H9 (cell line): ENCODE measurements around the gene PSMD1. TPM values are rescaled to one million over a fixed set of nuclear protein-coding genes. Genes with fewer than 3 reads are reported as not detected.

ENCODE experiments used
- DNase-seq: peaks from one replicate; pipeline ENCODE4 v3.0.0-alpha.2; 2017
- H2AFZ ChIP-seq: one replicate; pipeline ENCODE4 v1.6.1; 2013; ENCODE audit warnings: mild to moderate bottlenecking, low read length, control low read depth, moderate library complexity
- H2AK5ac ChIP-seq: 2 replicates; pipeline ENCODE4 v1.6.1; 2013; ENCODE audit warnings: low read length, control low read depth, mixed read lengths; ENCODE audit not compliant: insufficient read length
- H2BK120ac ChIP-seq: one replicate; pipeline ENCODE4 v1.6.1; 2013; ENCODE audit warnings: low read depth, mild to moderate bottlenecking, low read length, control low read depth, inconsistent platforms; ENCODE audit not compliant: poor library complexity, severe bottlenecking
- H2BK12ac ChIP-seq: 2 replicates; pipeline ENCODE4 v1.6.1; 2013; ENCODE audit warnings: low read length, control low read depth, mixed read lengths, low read depth; ENCODE audit not compliant: insufficient read length
- H2BK15ac ChIP-seq: 2 replicates; pipeline ENCODE4 v1.6.1; 2013; ENCODE audit warnings: low read depth, low read length, control low read depth
- H2BK20ac ChIP-seq: one replicate; pipeline ENCODE4 v1.6.1; 2013; ENCODE audit warnings: low read depth, mild to moderate bottlenecking, low read length, control low read depth, inconsistent platforms; ENCODE audit not compliant: poor library complexity, severe bottlenecking
- H2BK5ac ChIP-seq: 2 replicates; pipeline ENCODE4 v1.6.1; 2013; ENCODE audit warnings: low read length, control low read depth, mixed read lengths; ENCODE audit not compliant: insufficient read length
- H3K14ac ChIP-seq: 2 replicates; pipeline ENCODE4 v1.6.1; 2013; ENCODE audit warnings: low read length, control low read depth; ENCODE audit not compliant: insufficient read depth
- H3K18ac ChIP-seq: 2 replicates; pipeline ENCODE4 v1.6.1; 2013; ENCODE audit warnings: low read depth, mild to moderate bottlenecking, mixed read lengths, low read length, control low read depth; ENCODE audit not compliant: insufficient read length
- H3K23ac ChIP-seq: 2 replicates; pipeline ENCODE4 v1.6.1; 2013; ENCODE audit warnings: low read length, control low read depth, mixed read lengths, low read depth; ENCODE audit not compliant: insufficient read length
- H3K23me2 ChIP-seq: 2 replicates; pipeline ENCODE4 v1.6.1; 2013; ENCODE audit warnings: low read depth, mild to moderate bottlenecking, mixed read lengths, low read length, control low read depth; ENCODE audit not compliant: insufficient read length, poor library complexity, severe bottlenecking
- H3K27ac ChIP-seq: 2 replicates; pipeline ENCODE4 v1.5.1; 2013; ENCODE audit warnings: low read length, control low read depth, mixed read lengths, low read depth; ENCODE audit not compliant: insufficient read length
- H3K27me3 ChIP-seq: 2 replicates; pipeline ENCODE4 v1.6.1; 2013; ENCODE audit warnings: low read length, control low read depth, inconsistent platforms; ENCODE audit not compliant: insufficient read depth
- H3K4ac ChIP-seq: 2 replicates; pipeline ENCODE4 v1.6.1; 2013; ENCODE audit warnings: low read depth, mild to moderate bottlenecking, control low read depth, inconsistent platforms, low read length, moderate library complexity
- H3K4me1 ChIP-seq: 2 replicates; pipeline ENCODE4 v1.6.1; 2013; ENCODE audit warnings: low read length, control low read depth, inconsistent platforms; ENCODE audit not compliant: insufficient read depth
- H3K4me2 ChIP-seq: 2 replicates; pipeline ENCODE4 v1.6.1; 2013; ENCODE audit warnings: low read length, control low read depth, mixed read lengths; ENCODE audit not compliant: insufficient read length, insufficient read depth
- H3K56ac ChIP-seq: 2 replicates; pipeline ENCODE4 v1.6.1; 2013; ENCODE audit warnings: low read depth, mild to moderate bottlenecking, mixed read lengths, low read length, control low read depth; ENCODE audit not compliant: insufficient read length
- H3K79me1 ChIP-seq: 2 replicates; pipeline ENCODE4 v1.6.1; 2013; ENCODE audit warnings: low read depth, mild to moderate bottlenecking, moderate library complexity, low read length, control low read depth, inconsistent platforms; ENCODE audit not compliant: insufficient read depth, poor library complexity, severe bottlenecking
- H3K79me2 ChIP-seq: 2 replicates; pipeline ENCODE4 v1.6.1; 2013; ENCODE audit warnings: low read length, control low read depth, inconsistent platforms; ENCODE audit not compliant: insufficient read depth
- H3K9ac ChIP-seq: 2 replicates; pipeline ENCODE4 v1.6.1; 2013; ENCODE audit warnings: low read length, control low read depth, mixed read lengths; ENCODE audit not compliant: insufficient read length; ENCODE audit errors: extremely low read depth
- H3K9me3 ChIP-seq: one replicate; pipeline ENCODE4 v1.6.1; 2013; ENCODE audit warnings: low read depth, low read length, inconsistent platforms; ENCODE audit not compliant: control insufficient read depth
- H3T11ph ChIP-seq: one replicate; pipeline ENCODE4 v1.6.1; 2013; ENCODE audit warnings: mild to moderate bottlenecking, low read length, control low read depth, inconsistent platforms
- H4K20me1 ChIP-seq: one replicate; pipeline ENCODE4 v1.6.1; 2013; ENCODE audit not compliant: control insufficient read depth, insufficient read length, insufficient read depth
- H4K5ac ChIP-seq: 2 replicates; pipeline ENCODE4 v1.6.1; 2013; ENCODE audit warnings: low read depth, mild to moderate bottlenecking, mixed read lengths, low read length, control low read depth; ENCODE audit not compliant: insufficient read length
- H4K8ac ChIP-seq: replicated peaks from 2 replicates; pipeline ENCODE4 v1.6.1; 2013; ENCODE audit warnings: low read length, control low read depth, mixed read lengths, low read depth; ENCODE audit not compliant: insufficient read length
- H4K91ac ChIP-seq: 2 replicates; pipeline ENCODE4 v1.6.1; 2013; ENCODE audit warnings: low read depth, mild to moderate bottlenecking, moderate library complexity, mixed read lengths, low read length, control low read depth; ENCODE audit not compliant: insufficient read length
- H3K27ac Mint-ChIP-seq, 3 experiments: 2 replicates in 2 of 3; 3 replicates in 1 of 3; pipeline ENCODE4 v1.8.0; 2020 to 2021; ENCODE audit warnings: mixed read lengths in 3 of 3, mild to moderate bottlenecking in 1 of 3, moderate library complexity in 1 of 3
- H3K27me3 Mint-ChIP-seq: 2 replicates; pipeline ENCODE4 v1.8.0; 2021; ENCODE audit warnings: low read depth, mild to moderate bottlenecking, moderate library complexity, mixed read lengths
- H3K36me3 Mint-ChIP-seq, 3 experiments: 2 replicates in 2 of 3; 3 replicates in 1 of 3; pipeline ENCODE4 v1.8.0; 2020 to 2021; ENCODE audit warnings: low read depth in 3 of 3, mixed read lengths in 3 of 3; ENCODE audit not compliant: insufficient read depth in 1 of 3
- H3K4me1 Mint-ChIP-seq, 2 experiments: 2 replicates each; pipeline ENCODE4 v1.8.0; 2020; ENCODE audit warnings: mixed read lengths in 2 of 2
- H3K4me3 Mint-ChIP-seq, 2 experiments: 2 replicates in 1 of 2; 3 replicates in 1 of 2; pipeline ENCODE4 v1.8.0; 2020 to 2021; ENCODE audit warnings: mild to moderate bottlenecking in 2 of 2, mixed read lengths in 2 of 2, moderate library complexity in 1 of 2
- H3K9me3 Mint-ChIP-seq, 2 experiments: 2 replicates in 1 of 2; 3 replicates in 1 of 2; pipeline ENCODE4 v1.8.0; 2020; ENCODE audit warnings: mild to moderate bottlenecking in 2 of 2, mixed read lengths in 2 of 2, moderate library complexity in 1 of 2
- CTCF ChIP-seq: fragments of 200-600 bp; sonication (generic); conservative IDR thresholded peaks from 3 replicates; pipeline ENCODE4 v1.8.0; 2021; ENCODE audit warnings: antibody characterized with exemption, mild to moderate bottlenecking
- WGBS: extraction: QIAGEN DNeasy Blood & Tissue Kit; methylation state at CpG from one replicate; pipeline ENCODE4 v1.1.7; 2013; ENCODE audit warnings: missing lambda C conversion rate, low lambda C conversion rate, mixed read lengths; ENCODE audit not compliant: insufficient read length; ENCODE audit errors: extremely low coverage; 5-methylcytosine and 5-hydroxymethylcytosine counted together
- total RNA-seq: library from RNA; stranded (reverse); gene quantifications from 2 replicates; pipeline ENCODE4 v1.2.1, GENCODE V29; 2021

Gene PSMD1
- total RNA-seq, 1 experiment from 2014 or later = 166 TPM

GRCh38 chr2:231197706-231198290, 141.1 kb downstream of the PSMD1 start:
- H3T11ph ChIP-seq = no peak overlapping the region
- peaks cover 3% of the 10 kb centered on the region for H3K23me2 ChIP-seq
- Mint-ChIP-seq H3K36me3 (peaks cover 14 to 16% (median 16%) of the 10 kb centered on the region in 3 experiments), H3K4me1 (peaks cover 22 to 23% of the 10 kb centered on the region in 2 experiments), H3K27me3 (no peaks in the 10 kb centered on the region; the same call in 1 of the 2 replicates), H3K9me3 (peaks cover 0 to 3% of the 10 kb centered on the region in 2 experiments; a peak in 2 of 5 replicates), H3K27ac (peak overlapping the region; percentile 73 to 96 (median 96); a peak in 6 of 7 replicates), H3K4me3 (peak overlapping the region; percentile 96 to 98)
- no peak overlapping the region for H3K4ac ChIP-seq
- peak overlapping the region; percentile 49 for H3K18ac ChIP-seq
- no peak overlapping the region for H4K8ac ChIP-seq
- H3K27ac ChIP-seq = no peak overlapping the region
- no peak overlapping the region for H2AK5ac ChIP-seq
- H2BK120ac ChIP-seq = no peak overlapping the region
- H3K14ac ChIP-seq = no peak overlapping the region
- peak overlapping the region; percentile 72 for H3K9ac ChIP-seq
- H3K56ac ChIP-seq = no peak overlapping the region
- no peaks in the 10 kb centered on the region for H3K9me3 ChIP-seq
- no peaks in the 10 kb centered on the region for H3K27me3 ChIP-seq
- H3K79me2 ChIP-seq = no peaks in the 10 kb centered on the region
- H4K91ac ChIP-seq = no peak overlapping the region
- H3K4me1 ChIP-seq = no peaks in the 10 kb centered on the region
- no CpG with 5 or more reads among the region's 11 CpGs for WGBS
- H3K4me2 ChIP-seq = peak overlapping the region; percentile 69
- DNase-seq = no peak
- no peak overlapping the region for H2BK15ac ChIP-seq
- H3K79me1 ChIP-seq = no peaks in the 10 kb centered on the region
- no peak overlapping the region for H2BK20ac ChIP-seq
- H2BK5ac ChIP-seq = no peak overlapping the region
- H4K20me1 ChIP-seq = no peaks in the 10 kb centered on the region
- H4K5ac ChIP-seq = no peak overlapping the region
- no peak overlapping the region for H2AFZ ChIP-seq
- H2BK12ac ChIP-seq = no peak overlapping the region
- H3K23ac ChIP-seq = no peak overlapping the region
- TF ChIP-seq CTCF = no peak
